Stimulated activated CD8-positive, alpha-beta memory T cell treated with anti-CD3 and anti-CD28 coated beads, Interleukin-12 subunit alpha, Interleukin-12 subunit beta, amount 100 ng/mL, for 4 hours (primary cell): ENCODE data around the gene CANT1.
A peak's percentile ranks its signal among the peaks of the same experiment; 100 is the strongest.

Source experiments
- DNase-seq: peaks from one replicate; pipeline ENCODE4 v3.0.0-alpha.2; 2020; ENCODE audit warnings: low read depth

CANT1 gene

DNA sequence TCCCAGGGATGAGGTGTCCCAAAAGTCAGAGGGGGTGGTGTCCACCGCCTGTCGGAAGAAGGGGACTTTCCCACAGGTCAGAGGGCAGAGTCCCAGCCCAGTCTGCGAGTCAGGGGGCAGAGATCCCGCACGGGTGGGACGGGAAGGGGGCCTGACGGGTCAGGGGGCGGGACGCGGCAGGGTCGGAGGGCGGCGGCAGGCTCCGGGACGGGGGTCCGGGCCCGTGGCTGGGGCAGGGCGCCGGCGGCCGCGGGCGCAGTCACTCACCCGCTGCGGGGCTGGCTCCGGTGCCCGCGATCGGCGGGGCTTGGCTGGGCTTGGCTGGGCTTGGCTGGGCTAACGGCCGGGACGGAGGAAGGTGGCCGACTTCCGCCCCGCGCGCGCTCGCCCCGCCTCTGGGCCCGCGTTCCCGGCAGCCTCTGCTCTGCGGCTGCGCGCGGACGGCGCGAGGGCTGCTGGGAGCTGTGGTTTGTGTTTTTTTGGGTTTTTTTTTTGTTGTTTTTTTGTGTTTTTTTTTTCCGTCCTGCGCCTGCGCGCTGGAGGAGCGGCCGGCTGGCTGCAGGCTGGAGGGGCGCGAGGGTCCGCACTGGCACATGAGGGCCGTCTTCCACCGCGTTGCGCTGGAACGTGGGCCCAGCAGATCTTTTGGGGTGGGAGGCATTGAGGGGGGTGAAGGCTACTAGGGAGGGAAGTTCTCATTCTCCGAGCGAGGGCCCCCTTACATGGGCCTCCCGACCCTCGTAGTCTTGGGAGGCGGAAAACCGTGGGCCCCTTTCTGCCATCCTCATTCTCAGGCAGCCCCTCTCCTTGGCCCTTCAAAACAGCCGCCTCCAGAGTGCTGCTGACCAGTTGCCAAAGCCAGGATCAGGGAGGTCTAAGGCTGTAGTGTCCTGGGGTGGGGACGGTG lies at the start of gene CANT1:
CANT1 (minus strand) TSS at position 368 of the 907 bp plus-strand sequence. CDS start 12,142 bp downstream, outside the sequence.
- peak; percentile 79 for DNase-seq

GRCh38 chr17:79057737-79058385 lies 48.3 kb upstream of the CANT1 start:
- DNase-seq: no peak

DNA sequence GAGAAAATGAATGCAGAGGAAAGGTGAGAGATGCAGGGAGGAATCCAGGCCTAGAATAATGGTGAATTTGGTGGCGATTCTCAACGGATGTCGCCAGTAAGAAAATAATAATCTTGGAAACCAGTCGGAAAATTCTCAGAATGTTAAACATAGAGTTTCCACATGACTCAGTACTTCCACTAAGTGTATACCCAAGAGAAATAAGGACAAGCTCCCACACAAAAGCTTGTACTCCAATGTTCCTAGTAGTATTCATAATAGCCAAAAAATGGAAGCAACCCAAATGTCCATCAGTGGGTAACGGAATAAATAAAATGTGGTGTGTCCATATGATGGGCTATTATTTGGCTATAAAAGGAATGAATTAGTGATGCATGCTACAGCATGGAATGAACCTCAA lies 45.6 kb upstream of the CANT1 start:
- DNase-seq: no peak

DNA sequence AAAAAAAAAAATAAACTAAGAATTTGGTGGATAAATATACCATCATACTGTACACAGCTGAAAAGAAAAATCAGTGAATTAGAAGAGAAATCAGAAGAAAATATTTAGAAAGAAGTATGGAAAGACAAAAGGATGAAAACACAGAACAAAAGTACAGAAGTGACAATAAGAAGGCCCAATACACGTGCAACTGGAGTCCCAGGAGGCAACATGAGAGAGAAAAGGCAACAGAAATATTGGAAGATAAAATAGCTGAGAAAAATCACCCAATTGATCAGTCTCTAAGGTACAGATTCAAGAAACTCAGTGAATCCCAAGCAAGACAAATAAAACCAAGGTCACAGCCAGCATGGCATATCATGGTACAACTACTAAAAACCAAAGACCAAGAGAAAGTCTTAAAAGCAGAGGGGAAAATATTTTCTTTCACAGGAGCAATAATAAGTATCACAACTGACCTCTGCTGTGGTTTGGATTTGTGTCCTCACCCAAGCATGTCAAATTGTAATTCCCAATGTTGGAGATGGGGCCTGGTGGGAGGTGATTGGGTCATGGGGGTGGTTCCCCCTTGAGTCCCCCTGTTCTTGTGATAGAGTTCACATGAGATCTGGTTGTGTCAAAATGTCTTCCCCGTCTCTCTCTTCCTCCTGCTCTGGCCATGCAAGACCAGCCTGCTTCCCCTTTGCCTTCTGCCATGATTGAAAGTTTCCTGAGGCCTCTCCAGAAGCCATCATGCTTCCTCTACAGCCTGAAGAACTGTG lies 44.8 kb upstream of the CANT1 start:
- DNase-seq: no peak

DNA sequence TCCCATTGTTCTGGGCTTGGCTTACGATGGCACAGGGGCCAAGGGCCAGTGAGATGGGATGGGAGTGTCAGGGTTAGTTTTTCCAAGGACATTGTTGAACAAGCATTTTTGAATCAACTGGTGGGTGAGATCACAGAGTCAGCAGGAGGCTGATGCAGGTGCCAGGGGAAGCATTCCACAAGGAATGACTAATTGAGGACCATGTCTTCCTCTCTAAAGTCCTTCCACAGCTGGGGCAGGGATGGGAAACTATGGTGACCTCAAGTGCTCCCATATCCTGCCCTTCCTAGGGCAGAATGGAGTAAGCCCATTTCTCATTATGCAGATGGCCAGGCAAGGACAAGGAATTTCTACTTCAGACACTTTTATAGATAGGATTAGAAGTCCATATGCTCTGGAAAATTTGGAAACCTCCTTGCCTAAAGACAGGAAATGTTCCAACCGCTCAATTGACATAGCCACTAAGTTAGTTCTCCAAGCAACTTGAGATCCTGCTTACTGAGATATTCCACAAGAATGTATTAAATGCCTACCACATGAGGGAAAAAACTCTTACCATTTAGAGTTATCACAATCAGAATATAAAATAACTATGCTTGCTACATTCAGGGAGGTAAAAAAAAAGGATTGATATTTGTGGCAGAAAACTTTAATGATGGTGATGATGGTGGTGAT lies 43.8 kb upstream of the CANT1 start:
- DNase-seq: no peak

DNA sequence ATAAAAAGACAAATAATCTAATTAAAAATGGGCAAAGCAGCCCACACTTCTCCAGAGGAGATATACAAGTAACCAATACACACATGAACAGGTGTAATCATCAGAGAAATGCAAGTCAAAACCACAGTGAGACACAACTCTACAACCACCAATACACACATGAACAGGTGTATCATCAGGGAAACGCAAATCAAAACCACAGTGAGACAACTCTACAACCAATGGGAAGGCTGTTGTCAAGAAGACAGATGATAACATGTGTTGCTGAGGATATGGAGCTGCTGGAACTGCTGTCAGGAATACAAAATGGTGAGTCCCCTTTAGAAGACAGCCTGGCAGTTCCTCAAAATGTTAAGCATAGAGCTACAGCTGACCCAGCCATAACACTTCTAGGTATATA lies 42.6 kb upstream of the CANT1 start:
- DNase-seq: no peak

DNA sequence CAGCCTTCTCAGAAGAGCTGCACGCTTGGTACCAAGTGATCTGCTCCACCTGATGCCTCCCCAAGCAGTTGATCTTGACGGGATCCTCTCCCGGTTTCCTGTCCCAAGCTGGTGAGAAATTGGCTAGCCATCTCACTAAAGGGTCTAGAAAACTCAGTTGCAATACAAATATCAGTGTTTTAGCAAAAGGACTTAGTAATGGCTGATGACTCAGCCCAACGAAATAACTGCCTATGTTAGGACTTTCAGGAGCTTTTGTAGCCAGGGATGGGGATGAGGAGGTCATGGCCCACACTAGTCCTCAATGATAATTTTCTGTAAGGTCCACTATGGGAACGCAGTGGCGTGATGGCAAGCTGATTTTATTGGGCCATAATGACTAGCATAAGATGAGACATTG lies 41.7 kb upstream of the CANT1 start:
- DNase-seq: no peak

GRCh38 chr17:79050551-79050950 lies 41.0 kb upstream of the CANT1 start:
- DNase-seq: no peak

- no peak for DNase-seq
Observed at GRCh38 chr17:79049821-79050220, 40.3 kb upstream of the CANT1 start.

GRCh38 chr17:79048826-79049755 lies 39.5 kb upstream of the CANT1 start:
- DNase-seq: no peak

- no peak for DNase-seq
Observed at GRCh38 chr17:79047923-79048825, 38.6 kb upstream of the CANT1 start.

DNA sequence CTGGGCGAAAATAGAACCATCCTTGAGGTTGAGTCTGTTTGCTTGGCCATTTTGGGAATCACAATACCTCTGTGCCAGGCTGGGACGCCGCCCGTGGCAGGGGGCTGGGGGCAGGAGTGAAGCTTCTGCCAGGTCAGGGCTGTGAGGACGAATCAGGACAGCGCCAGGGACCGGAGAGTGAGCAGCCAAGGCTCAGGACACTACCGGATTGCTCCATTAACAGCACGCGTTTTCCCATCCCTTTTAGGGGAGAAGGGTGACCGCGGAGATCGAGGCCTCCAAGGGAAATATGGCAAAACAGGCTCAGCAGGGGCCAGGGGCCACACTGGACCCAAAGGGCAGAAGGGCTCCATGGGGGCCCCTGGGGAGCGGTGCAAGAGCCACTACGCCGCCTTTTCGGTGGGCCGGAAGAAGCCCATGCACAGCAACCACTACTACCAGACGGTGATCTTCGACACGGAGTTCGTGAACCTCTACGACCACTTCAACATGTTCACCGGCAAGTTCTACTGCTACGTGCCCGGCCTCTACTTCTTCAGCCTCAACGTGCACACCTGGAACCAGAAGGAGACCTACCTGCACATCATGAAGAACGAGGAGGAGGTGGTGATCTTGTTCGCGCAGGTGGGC lies 37.8 kb upstream of the CANT1 start:
- no peak for DNase-seq

- DNase-seq: no peak
Observed at GRCh38 chr17:79046916-79047280, 37.3 kb upstream of the CANT1 start.

- DNase-seq: no peak
Observed at GRCh38 chr17:79046197-79046915, 36.8 kb upstream of the CANT1 start.

- peak; percentile 25 for DNase-seq
Observed at GRCh38 chr17:79045842-79046196, 36.3 kb upstream of the CANT1 start.

GRCh38 chr17:79045001-79045729 lies 35.6 kb upstream of the CANT1 start:
- no peak for DNase-seq

DNA sequence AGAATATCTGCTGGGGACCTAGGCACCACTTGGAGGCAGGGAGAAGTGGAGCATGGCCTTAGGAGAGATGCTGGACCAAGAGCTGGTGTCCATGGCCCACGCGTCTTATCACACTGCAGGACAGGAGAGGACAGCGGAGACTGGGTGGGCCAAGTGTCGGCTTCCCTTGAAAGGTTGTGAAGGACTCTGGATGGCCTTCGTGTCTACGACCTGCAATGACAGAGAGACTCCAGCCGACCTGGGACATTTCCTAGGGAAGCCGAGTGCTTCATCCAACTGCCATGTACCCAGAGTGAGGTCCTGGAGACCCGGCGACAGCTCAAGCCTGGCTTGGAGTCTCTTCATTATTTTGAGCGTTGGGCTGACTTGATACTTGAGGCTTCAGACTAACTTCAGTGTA lies 34.9 kb upstream of the CANT1 start:
- DNase-seq: no peak

GRCh38 chr17:79043931-79044320 lies 34.4 kb upstream of the CANT1 start:
- DNase-seq: no peak
